Liver (tissue), 3 donors: ENCODE data around the gene LRRC27.

ENCODE experiments used
- ATF3 ChIP-seq: IDR thresholded peaks from 2 replicates; pipeline ENCODE4 v1.6.1; 2016; ENCODE audit warnings: antibody characterized with exemption
- CTCF ChIP-seq: fragments of 150-350 bp; IDR thresholded peaks from 2 replicates; pipeline ENCODE4 v1.5.1; 2017; ENCODE audit warnings: improper control_type of control experiment, low read depth, low read length; ENCODE audit not compliant: missing input control
- FOXA1 ChIP-seq: IDR thresholded peaks from 2 replicates; pipeline ENCODE4 v1.6.1; 2016; ENCODE audit warnings: antibody characterized with exemption
- GABPA ChIP-seq, 2 donors: IDR thresholded peaks in 1 of 2; conservative IDR thresholded peaks in 1 of 2; 2 replicates each; pipeline ENCODE4 v1.6.1; 2016; ENCODE audit warnings: antibody characterized with exemption in 2 of 2, mild to moderate bottlenecking in 1 of 2, moderate library complexity in 1 of 2
- JUND ChIP-seq, 2 donors: IDR thresholded peaks; 2 replicates each; pipeline ENCODE4 v1.6.1; 2016; ENCODE audit warnings: antibody characterized with exemption in 2 of 2
- MAX ChIP-seq: IDR thresholded peaks from 2 replicates; pipeline ENCODE4 v1.6.1; 2016; ENCODE audit warnings: antibody characterized with exemption
- RXRA ChIP-seq, 2 donors: IDR thresholded peaks; 2 replicates each; pipeline ENCODE4 v1.6.1; 2017 to 2018; ENCODE audit warnings: antibody characterized with exemption in 2 of 2, mild to moderate bottlenecking in 1 of 2
- TAF1 ChIP-seq: conservative IDR thresholded peaks from 2 replicates; pipeline ENCODE4 v1.6.1; 2016; ENCODE audit warnings: antibody characterized with exemption, mild to moderate bottlenecking
- YY1 ChIP-seq: IDR thresholded peaks from 2 replicates; pipeline ENCODE4 v1.6.1; 2016; ENCODE audit warnings: antibody characterized with exemption, mild to moderate bottlenecking
- ZBTB33 ChIP-seq: IDR thresholded peaks from 2 replicates; pipeline ENCODE4 v1.6.1; 2016; ENCODE audit warnings: antibody characterized with exemption
- donor health status: healthy.
- donor health status: healthy.

GRCh38 chr10:132408367-132408781 is 76.4 kb downstream of the LRRC27 start:
- TF ChIP-seq GABPA (IDR thresholded peaks at IDR 0.05 in 1 of 2, conservative IDR thresholded peaks at IDR 0.05 in 1 of 2) = no peak
- no peak for TF ChIP-seq CTCF
- TF ChIP-seq RXRA (IDR thresholded peaks at IDR 0.05) = no peak
- no peak for TF ChIP-seq MAX
- no peak for TF ChIP-seq TAF1
- TF ChIP-seq ATF3 = no peak
- TF ChIP-seq JUND (IDR thresholded peaks at IDR 0.05) = no peak
- TF ChIP-seq FOXA1 = no peak
- no peak for TF ChIP-seq ZBTB33
- no peak for TF ChIP-seq YY1
